ENCODE data around the gene ZNF668.

ZNF668 gene

DNA sequence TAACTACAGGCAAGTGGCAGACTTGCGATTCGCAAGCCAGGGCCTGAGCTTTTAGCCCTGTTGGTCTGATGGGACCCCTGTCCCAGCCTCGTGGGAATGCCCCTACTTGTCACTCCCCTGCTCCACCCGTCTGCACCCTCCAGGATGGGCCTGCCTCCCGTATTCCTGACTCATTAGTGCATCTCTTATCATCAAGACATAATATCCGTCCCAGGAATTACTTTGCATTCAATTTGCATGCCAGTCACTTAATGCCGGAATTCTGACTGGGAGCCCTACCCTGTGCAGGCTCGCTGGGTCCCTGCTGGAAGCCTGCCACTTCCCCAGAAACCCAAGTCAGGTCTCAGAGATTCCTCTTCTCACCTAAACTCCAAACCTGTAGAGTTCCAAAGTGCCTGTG is 11.4 kb upstream of the ZNF668 start:
- TF ChIP-seq, protein P1, sequence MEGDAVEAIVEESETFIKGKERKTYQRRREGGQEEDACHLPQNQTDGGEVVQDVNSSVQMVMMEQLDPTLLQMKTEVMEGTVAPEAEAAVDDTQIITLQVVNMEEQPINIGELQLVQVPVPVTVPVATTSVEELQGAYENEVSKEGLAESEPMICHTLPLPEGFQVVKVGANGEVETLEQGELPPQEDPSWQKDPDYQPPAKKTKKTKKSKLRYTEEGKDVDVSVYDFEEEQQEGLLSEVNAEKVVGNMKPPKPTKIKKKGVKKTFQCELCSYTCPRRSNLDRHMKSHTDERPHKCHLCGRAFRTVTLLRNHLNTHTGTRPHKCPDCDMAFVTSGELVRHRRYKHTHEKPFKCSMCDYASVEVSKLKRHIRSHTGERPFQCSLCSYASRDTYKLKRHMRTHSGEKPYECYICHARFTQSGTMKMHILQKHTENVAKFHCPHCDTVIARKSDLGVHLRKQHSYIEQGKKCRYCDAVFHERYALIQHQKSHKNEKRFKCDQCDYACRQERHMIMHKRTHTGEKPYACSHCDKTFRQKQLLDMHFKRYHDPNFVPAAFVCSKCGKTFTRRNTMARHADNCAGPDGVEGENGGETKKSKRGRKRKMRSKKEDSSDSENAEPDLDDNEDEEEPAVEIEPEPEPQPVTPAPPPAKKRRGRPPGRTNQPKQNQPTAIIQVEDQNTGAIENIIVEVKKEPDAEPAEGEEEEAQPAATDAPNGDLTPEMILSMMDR (IDR thresholded peaks at IDR 0.05; ENCODE audit: borderline replicate concordance, control extremely low read depth, extremely low read depth, insufficient read depth, missing control alignments): no peak
- no peak for DNase-seq (ENCODE audit: low spot score)
- in situ Hi-C loops (cut with MboI; ENCODE audit: low sequenced_read_pairs, unreplicated experiment): no loop called here

DNA sequence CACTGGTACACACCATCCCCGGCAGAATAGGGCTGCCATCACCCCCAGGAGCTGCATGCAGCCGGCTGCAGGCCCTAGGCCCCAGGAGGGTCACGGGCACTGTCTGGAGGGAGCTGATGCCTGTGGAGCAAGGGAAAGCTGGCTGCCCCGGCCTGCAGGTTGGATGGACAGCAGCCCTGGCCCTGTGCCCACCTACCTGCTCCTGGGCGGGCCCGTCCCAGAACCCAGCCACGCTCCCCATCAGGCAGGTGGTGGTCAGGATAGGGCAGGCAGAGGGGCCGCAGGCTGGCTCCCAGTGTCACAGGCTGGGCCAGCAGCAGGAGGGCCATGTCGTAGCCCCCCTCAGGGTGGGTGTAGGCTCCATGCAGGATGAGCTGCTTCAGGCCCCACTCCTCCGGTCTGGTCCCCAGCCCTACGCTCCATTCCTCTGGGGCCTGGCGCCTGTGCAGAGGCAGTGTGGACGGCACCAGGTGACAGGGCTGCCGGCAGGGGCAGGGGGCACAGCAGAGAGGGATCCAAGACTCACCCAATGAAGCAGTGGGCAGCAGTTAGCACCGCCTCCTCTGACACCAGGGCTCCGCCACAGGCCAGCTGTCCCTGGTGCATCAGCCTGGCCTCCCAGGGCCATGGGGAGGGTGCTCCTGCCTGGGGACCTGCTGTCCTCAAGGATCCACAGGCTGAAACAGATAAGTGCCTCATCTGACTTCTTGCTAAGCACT is 10.7 kb upstream of the ZNF668 start:
- in situ Hi-C loops (cut with MboI; ENCODE audit: low sequenced_read_pairs, unreplicated experiment): no loop called here
- no peak for DNase-seq (ENCODE audit: low spot score)
- TF ChIP-seq, protein P1 (IDR thresholded peaks at IDR 0.05; ENCODE audit: borderline replicate concordance, control extremely low read depth, extremely low read depth, insufficient read depth, missing control alignments): no peak

DNA sequence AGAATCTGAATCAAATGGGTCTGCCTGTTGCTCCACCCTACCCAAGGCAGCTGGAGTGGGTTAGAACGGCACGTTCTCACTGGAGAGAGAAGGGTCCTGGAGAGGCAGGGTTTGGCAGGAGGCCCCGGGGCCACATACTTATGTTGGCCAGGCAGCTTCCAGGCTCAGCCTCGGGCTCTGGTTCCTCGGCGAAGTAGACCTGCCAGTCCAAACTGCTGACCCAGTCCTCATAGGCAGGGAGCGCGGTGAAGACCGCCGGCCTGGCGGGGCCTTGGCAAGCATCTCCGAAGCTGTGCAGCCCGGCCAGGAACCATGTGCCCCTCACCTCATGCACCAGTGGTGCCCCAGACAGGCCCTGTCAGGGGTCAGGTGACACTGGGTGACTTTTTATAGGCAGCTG is 9.9 kb upstream of the ZNF668 start:
- TF ChIP-seq, protein P1 (IDR thresholded peaks at IDR 0.05; ENCODE audit: borderline replicate concordance, control extremely low read depth, extremely low read depth, insufficient read depth, missing control alignments): no peak
- no peak for DNase-seq (ENCODE audit: low spot score)
- in situ Hi-C loops (cut with MboI; ENCODE audit: low sequenced_read_pairs, unreplicated experiment): no loop called here

DNA sequence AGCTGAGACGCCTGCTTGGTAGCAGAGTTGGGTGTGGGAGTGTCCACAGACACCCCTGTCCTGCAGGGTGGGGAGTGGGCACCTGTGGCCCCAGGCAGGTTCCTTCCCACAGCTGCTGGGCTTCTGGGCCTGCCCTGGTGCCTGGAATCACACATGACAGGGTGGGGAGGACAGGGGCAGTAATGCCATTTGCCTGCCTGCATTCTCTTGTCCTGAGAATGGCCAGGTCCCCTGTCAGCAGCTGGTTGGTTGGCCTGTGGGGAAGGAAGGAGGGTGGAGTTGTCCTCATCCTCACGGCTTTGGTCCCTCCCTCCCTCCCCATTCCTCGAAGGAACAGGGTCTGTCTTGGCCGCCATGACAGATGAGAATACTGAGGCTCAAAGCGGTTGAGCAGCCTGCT is 9.5 kb upstream of the ZNF668 start:
- no peak for DNase-seq (ENCODE audit: low spot score)
- in situ Hi-C loops (cut with MboI; ENCODE audit: low sequenced_read_pairs, unreplicated experiment): no loop called here

DNA sequence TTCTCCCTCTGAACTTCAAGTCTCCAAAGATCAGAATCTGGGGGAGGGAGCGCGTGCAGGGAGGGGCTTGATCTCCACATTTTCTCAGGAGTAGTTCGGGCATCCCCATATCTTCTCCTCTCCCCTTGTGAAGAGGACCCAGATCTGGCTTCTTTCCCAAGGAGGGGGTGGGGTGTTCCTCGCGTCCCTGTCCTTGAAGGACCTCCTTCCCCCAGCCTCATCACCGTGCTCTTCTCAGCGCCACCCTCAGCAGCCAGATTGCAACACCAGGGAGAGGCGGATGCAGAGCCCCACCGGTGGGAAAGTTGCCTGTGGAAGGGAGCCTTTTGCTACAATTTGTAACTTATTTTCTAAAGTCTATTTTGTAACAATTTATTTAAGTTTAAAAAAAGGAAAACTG is 9.0 kb upstream of the ZNF668 start:
- in situ Hi-C loops (cut with MboI; ENCODE audit: low sequenced_read_pairs, unreplicated experiment): no loop called here
- TF ChIP-seq, protein P1 (IDR thresholded peaks at IDR 0.05; ENCODE audit: borderline replicate concordance, control extremely low read depth, extremely low read depth, insufficient read depth, missing control alignments): no peak

More for the DNA sequence above, 9.5 kb upstream of the ZNF668 start:
- TF ChIP-seq, protein P1 (IDR thresholded peaks at IDR 0.05; ENCODE audit: borderline replicate concordance, control extremely low read depth, extremely low read depth, insufficient read depth, missing control alignments): no peak

DNA sequence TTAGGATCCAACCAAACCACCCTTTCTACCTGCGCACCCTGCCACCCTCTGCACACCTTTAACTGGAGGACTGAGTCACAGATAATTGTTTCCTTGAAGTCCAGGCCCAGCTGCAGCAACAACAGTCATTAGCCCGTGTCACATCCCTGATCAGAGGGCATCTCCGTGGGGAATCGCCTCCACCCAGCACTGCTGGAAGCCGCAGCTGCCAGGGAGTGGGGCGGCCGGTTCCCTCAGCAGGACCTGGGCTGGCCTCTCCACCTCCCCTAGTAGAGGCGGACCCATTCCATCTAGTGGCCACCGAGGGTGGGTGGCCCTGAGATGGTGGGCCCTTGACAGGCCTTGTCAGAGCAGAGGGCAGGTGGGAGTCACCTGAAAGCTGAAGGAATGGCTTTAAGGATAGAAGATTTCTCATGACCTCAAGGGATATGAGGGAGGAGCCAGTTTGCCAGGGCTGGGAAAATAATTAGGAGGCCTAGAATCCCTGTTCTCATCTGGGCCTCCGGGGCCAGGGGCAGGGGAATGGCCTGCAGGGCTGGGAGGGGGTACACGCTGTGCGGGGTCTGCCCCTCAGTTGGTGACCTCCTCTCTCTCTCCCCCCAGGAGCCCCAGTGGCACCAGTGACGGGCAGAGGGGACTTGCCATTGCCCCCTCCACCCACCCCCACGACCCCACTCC is 8.5 kb upstream of the ZNF668 start:
- in situ Hi-C loops (cut with MboI; ENCODE audit: low sequenced_read_pairs, unreplicated experiment): no loop called here
- no peak for DNase-seq (ENCODE audit: low spot score)
- TF ChIP-seq, protein P1 (IDR thresholded peaks at IDR 0.05; ENCODE audit: borderline replicate concordance, control extremely low read depth, extremely low read depth, insufficient read depth, missing control alignments): no peak

More for the DNA sequence above, 9.0 kb upstream of the ZNF668 start:
- DNase-seq (ENCODE audit: low spot score): no peak
